GM20000 (cell line): ENCODE results near the gene GSTM2.

Experiments
- DNase-seq: peaks from one replicate; pipeline ENCODE4 v3.0.0; 2012; ENCODE audit warnings: low spot score
- TF ChIP-seq, protein P1 (sequence below): IDR thresholded peaks from 2 replicates; pipeline ENCODE4 v1.5.1; 2012; ENCODE audit warnings: mild to moderate bottlenecking, control low read depth; ENCODE audit errors: extremely low read depth, missing control alignments

Gene GSTM2

DNA sequence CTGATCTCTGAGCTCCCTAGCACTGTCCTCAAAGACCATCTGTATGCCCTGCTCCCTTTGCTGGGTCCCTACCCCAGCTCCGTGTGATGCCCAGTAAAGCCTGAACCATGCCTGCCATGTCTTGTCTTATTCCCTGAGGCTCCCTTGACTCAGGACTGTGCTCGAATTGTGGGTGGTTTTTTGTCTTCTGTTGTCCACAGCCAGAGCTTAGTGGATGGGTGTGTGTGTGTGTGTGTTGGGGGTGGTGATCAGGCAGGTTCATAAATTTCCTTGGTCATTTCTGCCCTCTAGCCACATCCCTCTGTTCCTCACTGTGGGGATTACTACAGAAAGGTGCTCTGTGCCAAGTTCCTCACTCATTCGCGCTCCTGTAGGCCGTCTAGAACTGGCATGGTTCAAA lies 49.9 kb downstream of the GSTM2 start:
- TF ChIP-seq, protein P1, sequence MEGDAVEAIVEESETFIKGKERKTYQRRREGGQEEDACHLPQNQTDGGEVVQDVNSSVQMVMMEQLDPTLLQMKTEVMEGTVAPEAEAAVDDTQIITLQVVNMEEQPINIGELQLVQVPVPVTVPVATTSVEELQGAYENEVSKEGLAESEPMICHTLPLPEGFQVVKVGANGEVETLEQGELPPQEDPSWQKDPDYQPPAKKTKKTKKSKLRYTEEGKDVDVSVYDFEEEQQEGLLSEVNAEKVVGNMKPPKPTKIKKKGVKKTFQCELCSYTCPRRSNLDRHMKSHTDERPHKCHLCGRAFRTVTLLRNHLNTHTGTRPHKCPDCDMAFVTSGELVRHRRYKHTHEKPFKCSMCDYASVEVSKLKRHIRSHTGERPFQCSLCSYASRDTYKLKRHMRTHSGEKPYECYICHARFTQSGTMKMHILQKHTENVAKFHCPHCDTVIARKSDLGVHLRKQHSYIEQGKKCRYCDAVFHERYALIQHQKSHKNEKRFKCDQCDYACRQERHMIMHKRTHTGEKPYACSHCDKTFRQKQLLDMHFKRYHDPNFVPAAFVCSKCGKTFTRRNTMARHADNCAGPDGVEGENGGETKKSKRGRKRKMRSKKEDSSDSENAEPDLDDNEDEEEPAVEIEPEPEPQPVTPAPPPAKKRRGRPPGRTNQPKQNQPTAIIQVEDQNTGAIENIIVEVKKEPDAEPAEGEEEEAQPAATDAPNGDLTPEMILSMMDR, result no peak
- DNase-seq, result no peak

DNA sequence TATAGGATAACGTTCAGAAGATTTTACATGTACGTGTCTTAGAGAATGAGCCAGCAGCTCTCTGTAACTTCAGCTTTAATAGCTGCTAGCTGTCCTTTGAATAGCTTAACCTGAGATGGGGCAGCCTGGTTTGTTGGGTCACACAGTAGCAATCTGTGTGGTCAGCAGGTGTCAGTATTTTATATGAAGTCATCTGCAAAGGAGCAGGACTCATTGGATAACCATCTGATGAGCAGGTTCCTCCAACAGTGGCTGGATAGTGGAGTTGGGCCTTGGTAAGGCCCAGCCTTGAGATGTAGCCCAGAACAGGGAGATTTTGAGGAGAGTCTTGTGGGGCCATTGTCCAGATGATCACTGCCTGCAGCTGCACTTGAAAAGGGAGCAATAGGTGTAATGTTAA lies 50.6 kb downstream of the GSTM2 start:
- TF ChIP-seq, protein P1, result no peak

DNA sequence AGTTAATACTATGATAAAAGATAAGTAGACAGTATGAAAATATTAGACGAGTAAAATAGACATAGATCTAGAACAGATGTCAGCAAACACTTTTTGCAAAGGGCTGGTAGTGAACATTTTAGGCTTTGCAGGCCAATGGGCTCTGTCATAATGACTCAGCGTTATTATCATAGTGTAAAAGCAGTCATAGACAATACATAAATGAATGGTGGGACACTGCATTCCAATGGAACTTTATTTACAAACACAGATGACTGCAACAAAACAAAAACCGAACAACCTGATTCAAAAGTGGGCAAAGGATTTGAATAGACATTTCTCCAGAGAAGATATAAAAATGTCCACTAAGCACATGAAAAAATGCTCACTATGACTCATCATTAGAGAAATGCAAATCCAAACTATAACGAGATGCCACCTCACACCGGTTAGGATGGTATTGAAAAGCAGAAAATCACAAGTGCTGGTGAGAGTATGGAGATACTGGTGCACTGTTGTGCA lies 51.5 kb downstream of the GSTM2 start:
- no peak for DNase-seq
- TF ChIP-seq, protein P1, result no peak

More for the DNA sequence above, 50.6 kb downstream of the GSTM2 start:
- no peak for DNase-seq

DNA sequence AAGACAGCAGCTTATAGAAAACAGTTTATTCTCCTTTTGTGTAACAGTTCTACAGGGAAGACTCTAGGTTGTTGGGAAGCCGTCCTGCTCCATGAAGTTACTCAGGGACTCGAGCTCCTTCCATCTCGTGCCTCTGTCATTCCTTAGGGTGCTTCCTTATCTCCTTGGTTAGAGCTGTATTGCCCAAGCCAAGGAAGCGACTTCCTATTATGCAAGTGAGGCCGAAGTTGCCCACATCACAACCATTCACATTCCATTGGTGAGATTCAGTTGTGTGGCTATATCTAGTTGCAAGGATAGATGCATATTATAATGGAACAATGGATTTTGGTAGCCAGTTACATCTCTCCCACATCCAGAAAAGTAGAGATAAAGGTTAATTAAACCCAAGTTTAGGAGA lies 53.2 kb downstream of the GSTM2 start:
- TF ChIP-seq, protein P1, result no peak
- DNase-seq, result no peak

DNA sequence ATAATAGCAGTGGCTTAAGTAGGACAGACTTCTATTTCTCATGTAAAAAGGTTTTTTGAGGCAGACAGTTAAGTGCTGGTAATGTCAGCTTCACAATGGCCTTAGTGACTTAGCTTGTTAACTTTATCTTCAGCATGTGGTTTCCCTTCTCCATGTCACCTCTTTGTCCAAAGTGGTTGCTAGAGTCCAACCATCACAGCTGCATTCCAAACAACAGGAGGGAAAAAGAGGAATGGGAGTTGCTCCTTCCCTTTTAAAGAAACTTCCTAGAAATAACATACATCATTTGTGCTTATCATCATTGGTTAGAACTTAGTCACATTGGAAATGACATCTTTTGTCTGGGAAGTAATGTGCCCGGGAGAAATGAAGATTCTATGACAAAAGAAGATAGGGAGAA lies 54.1 kb downstream of the GSTM2 start:
- TF ChIP-seq, protein P1, result no peak
- DNase-seq, result no peak

DNA sequence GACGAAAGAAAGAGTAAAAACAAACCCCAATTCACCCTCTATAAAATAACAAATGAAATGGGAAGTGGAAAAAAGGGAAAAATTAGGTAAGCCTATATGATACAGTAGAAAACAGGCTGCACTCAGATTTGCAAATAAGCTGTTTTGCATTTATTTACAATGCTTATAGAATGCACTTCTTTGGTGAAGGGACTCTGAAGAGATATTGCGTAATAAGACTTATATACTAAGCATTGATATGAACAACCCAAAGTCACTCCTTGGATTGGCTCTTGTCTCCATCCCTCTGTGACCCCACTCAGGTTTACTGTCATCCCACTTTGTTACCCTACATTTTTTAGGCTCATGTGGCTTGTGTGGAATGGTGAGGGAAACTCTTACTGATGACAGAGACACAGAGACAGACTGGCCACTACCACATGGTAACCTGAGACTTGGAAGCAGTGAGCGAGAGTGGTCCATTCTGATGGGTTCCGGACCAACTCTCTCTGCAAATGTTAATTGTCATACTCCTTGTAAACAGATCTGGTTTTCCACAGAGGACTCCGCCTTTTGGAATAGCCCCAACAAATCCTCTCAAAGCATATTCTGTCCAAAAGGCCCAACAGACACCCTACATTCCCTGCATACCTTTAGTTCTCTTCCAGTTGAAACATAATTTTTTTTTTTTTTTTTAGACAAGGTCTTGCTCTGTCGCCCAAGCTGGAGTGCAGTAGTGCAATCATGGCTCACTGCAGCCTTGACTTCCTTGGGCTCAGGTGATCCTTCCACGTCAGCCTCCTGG lies 55.2 kb downstream of the GSTM2 start:
- TF ChIP-seq, protein P1, result no peak
- DNase-seq, result no peak
